Islet of Langerhans (tissue), 1 donor: ENCODE results near the gene BGN.

Experiments
- FAIRE-seq: peaks from one replicate; lab custom pipeline; 2011; peaks lifted over from hg19 to GRCh38; lab: Jason Lieb, UNC

The BGN gene

DNA sequence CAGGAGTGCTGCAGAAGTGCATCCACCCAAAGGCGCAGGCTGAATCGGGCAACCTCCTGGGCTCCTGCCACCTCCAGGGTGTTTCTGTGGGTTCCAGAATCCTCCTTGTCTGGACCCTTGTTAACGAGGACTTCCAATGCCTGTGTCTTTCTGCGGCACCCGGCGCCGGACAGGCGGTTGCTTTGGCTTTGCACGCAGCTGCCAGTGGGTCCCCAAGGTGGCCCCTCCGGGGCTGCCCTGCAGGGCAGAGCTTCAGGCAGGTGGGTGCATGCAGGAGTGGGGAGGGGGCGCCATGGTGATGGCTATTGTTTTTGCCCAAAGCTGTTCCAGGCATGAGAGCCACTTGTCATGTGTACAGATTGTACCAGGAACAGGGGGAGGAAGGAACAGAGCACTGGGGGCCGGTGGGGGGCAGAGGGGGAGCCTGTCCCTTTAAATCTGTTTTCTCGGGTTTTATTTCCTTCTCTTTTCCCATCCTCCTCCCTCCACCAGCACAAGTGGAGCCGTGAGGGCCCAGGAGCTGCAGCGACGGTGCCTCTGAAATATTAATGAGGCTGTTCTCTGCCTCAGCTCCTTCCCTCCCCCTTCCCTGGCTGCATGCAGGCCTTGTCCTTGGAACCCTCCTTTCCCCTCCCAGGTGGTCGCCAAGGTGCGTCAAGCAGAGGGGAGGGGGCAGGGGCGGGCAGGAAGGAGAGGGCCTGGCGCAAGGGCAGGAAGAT lies 35.8 kb downstream of the BGN start:
- FAIRE-seq = no peak

DNA sequence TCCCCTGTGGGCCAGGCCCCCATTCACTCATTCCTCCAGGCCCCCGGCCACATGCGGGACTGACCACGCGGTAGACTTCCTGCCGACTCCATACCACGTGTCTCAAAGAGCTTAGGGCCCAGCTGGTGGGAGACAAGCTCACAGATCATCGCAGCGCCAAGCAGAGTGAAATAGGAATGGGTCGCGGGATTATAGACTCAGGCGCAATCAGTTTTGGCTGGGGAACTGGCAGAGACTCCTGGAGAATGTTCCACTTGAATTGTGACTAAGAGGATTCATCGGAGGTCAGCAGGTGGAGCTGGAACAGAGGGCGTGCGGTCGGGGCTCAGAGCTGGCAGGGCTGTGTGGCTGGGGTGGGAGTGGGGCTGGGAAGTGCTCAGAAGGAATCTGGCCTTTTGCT lies 38.3 kb downstream of the BGN start:
- FAIRE-seq = no peak

DNA sequence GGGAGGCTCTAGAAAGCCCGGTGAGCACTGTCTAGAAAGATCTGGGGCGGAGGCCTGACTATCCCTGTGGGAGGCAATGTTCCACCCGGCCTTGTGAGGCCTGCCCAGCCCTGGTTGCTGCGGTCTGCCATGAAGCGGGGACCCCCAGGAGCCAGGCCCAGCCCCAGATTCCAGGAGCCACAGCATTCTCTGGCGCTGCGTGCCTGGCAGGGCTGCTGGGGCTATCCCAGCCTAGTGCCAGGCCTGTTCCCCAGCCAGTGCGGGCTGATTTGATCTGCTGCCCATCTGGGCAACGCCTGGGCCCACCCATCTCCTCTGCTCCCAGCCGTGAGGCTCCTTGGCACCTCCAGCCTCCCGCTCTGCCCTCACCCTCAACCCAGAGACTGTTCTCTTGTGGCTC lies 42.3 kb downstream of the BGN start:
- FAIRE-seq = no peak

DNA sequence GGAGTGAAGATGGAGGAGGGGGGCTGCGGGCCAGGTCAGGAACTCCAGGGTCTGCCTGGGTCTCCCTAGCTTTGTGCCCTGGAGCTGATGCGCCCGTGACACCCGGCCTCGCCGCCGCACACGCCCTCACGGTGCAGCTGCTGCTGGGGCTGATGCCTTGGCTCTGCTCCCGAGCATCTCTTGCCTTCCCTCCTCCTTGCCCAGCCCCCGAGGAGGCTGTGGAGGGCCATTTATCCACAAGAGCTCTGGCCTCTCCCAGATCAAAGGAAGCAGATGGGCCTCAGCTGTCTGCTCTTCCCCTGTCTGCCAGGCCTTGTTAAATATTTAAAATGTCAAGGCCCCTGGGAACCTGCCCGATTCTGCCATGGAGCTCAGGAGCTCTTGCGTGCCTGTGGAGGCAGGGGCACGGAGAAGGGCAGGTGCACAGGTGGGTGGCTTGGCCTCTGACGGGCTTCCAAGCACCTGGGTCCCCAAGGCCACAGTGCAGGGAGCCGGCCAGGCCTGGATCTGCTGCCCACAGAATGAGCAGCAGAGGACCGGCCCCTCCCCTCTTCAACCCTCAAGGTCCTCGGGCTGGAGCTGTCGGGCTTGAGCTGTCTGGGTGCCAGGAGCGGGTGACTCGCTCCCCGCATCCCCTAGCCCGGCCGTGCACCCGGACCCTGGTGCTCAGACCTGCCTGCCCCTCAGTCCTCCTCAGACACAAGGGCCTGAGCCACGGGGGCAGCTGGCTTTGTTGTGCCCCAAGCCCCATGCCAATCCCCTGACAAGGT lies 42.9 kb downstream of the BGN start:
- no peak for FAIRE-seq

DNA sequence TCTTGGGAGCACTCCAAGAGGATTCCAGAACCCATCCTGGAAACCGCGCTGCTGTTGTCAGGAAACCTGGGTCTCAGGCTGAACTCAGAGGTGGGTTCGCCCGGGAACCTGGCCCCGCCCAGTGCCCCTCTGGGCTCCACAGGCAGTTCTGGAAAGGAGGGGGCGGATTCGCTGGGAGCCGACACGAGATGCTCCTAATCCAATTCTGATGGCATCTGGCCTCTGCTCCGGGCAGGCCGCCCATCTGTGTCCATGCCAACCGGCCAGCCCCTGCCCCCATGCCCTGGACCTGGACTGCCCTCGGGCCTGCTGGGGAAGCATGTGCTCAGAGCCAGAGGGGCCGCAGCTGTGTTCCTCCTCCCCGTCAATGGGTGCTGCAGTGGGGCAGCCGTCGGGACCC lies 43.6 kb downstream of the BGN start:
- FAIRE-seq = no peak

DNA sequence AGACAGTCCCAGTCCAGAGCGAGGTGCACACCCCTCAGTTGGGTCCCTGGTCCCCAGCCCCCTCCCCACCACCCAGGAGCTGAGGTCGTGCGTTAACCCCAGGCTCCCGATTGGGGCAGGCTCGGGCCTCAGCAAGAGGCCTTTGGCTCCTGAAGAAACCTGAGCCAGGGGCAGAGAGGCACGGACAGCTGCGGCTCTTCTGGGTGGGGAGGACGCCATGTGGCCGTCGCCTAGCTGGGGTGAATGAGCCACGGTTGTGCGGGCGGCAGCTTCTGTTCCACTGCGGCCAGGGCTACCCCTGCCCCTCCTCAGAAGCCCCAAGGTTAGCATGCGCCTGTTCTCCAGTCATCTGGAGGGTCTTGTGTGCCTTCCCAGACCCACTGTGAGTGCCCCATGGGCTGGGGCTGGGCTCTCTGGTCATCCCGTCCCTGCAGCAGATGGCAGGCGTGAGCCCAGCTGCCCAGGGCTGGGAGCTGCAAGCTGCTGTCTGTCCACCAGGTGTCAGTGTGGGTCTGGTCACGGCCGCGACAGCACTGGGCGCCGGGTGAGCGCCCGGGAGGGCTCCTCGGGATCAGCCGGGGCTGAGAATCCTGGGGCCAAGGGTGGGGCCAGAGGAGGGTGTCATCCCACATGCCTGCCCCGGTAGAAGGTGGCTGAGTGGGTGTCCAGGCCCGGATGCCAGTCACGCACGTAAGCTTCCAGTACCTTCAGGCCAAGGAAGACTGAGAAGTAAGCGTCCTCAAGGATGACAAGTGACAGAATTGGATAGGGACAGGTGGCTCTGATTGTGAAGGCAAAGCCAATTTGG lies 44.6 kb downstream of the BGN start:
- FAIRE-seq = no peak

DNA sequence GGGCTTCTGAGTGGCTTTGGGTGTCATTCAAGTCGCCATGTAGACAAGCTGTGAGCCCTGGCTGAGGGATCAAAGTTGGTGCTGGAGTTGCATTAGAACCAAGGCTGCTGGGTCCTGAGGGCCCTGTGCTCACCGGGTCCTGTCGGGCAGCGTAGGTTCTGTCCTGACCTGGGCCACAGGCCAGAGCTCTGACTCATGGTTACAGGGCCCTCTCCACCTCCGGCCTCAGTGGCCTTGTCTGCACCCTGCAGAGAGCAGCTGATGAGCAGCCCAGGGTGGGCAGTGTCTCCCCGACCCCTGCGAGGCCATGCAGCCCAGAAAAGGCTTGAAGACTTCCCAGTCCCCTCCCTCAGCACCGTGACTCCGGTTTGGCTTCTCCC lies 45.2 kb downstream of the BGN start:
- FAIRE-seq = no peak

DNA sequence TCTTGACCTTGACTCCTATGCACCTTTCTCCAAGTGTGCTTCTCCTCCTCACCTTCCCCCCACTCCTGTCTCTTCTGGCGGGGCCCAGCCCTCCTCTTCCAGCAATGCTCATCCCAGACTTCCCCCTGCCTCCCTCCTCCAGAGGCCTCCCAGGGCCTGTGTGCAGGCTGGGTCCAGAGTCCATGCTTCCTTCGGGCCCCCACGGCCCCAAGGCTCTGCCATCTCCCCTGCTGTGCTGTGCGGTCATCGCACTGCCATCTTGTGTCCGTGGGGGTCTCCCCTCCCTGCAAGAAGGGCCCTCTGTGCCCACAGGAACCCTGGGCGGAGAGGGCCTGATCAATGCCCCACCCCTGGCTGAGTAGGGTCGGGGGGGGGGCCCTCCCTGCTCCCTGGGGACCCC lies 49.9 kb downstream of the BGN start:
- FAIRE-seq = no peak

DNA sequence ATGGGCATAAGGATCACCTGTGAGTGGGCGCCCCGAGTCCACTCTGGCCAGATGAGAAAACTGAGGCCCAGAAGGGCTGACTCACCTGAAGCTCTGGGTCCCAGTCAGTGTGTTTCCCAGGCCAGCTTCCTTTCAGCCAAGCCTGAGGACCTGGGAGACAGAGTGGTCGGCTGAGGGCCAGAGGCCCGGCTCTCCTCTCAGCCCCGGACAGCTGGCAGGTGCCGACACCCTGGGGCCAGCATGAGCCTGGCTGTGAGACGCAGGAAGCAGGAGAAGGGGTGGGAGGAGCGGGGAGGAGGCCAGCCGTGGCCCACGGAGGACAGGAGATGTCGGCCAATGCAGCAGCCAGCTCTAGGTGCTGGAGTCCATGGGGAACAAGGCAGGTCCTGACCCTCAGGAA lies 51.6 kb downstream of the BGN start:
- no peak for FAIRE-seq

DNA sequence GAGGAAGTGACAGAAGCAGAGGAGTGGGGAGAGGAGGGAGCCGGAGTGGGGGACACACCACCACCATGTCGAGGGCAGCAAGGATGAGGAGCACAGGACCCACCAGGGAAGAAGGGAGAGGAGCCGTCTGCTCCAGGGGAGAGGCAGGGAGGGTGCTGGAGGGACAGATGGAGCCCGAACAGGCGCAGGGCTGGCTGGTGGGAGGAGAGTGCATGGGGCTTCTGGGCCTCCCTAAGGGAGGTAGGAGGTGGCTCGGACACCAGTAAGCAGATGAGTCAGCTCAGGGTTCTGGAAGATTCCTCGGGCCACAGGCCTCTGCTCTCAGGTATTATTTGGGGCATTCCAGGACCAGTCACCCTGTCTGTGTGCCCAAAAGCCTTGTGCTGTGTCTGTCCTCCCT lies 52.4 kb downstream of the BGN start:
- no peak for FAIRE-seq

DNA sequence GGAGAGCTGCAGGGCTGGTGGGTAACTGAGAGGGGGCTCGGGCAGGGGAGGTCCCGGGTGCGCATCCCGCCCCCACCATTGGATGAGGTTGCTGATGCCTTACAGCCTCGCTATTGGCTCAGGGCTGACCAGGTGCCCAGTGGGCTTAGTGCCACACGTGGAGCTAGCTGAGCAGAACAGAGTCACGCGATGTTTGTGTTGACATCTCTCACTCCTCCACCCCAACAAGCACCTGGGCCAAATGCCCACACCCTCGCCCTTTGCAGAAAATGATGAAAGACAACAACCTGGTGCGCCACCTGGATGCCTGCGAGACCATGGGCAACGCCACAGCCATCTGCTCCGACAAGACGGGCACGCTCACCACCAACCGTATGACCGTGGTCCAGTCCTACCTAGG lies 54.5 kb downstream of the BGN start:
- FAIRE-seq = no peak

DNA sequence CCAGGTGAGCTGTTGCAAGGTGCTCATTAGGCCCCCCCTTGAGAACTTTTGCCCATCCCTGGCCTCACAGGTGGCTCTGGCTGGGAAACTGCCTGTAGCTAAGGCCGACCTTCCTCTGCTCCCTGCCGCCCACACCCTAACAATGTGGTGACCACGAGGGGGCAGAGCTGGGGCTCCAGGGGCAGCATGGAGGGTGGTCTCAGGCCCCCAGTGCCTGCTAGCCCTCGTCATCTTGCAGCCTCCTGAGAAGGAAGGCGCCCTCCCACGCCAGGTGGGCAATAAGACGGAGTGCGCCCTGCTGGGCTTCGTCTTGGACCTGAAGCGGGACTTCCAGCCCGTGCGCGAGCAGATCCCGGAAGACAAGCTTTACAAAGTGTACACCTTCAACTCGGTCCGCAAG lies 55.0 kb downstream of the BGN start:
- FAIRE-seq = no peak

DNA sequence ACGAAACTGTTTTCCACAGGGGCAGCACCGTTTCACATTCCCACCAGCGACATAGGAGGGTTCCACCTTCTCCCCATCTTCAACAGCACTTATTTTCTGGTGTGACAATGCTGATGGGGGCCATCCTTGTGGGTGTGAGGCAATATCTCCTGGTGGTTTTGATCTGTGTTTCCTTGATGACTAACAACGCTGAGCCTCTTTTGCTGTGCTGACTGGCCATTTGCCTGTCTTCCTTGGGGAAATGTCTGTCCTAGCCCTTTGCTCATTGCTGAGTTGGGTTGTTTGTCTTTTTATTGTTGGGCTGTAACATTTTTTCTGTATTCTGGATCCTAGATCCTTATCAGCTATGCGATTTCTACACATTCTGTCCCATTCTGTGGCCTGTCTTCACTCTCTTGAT lies 56.4 kb downstream of the BGN start:
- FAIRE-seq = no peak

DNA sequence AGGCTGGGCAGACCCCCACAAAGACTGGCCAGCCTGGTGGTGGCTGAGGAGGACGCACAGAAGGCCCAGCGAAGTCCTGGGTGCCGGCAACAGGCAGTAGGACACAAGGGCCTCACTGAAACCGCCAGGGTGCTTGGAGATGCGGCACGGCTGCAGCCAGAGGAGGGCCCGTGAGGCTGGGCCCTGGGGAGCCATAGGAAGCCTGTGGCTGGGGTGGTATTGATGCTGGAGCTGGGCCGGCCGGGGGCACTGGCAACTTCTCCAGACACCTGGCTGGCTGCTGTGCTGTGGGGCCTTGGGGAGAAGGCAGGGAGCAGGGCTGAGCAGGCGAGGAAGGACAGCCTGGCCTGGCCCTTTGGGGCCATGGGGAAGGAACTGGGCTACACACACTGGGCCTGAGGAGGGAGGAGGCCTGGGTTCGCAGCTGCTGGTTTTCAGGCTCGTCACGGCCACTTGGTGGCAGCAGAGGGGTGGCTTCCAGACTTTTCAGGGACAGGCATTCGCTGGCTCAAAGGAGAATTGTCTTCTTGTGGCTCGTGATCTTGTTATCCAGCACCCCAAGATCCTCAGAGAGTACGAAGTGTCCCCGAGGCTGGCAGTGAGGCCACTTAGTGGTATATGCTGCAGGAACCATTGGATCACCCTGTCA lies 59.9 kb downstream of the BGN start:
- FAIRE-seq = no peak

DNA sequence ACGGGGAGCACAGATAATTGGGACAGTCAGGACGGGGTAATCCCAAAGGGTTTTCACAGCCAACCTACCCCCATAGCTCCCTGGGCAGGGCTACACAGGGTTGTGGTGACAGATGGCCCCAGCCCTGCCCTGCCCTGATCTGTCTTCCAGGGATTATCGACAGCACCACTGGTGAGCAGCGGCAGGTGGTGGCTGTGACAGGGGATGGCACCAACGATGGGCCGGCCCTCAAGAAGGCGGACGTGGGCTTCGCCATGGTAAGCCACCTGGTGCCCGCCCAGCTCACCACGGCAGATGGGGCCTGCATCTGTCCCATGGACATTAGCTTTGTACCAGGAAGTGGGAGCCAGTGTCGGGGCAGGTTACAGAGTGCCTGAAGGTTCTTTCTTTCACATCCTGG lies 62.0 kb downstream of the BGN start:
- no peak for FAIRE-seq

DNA sequence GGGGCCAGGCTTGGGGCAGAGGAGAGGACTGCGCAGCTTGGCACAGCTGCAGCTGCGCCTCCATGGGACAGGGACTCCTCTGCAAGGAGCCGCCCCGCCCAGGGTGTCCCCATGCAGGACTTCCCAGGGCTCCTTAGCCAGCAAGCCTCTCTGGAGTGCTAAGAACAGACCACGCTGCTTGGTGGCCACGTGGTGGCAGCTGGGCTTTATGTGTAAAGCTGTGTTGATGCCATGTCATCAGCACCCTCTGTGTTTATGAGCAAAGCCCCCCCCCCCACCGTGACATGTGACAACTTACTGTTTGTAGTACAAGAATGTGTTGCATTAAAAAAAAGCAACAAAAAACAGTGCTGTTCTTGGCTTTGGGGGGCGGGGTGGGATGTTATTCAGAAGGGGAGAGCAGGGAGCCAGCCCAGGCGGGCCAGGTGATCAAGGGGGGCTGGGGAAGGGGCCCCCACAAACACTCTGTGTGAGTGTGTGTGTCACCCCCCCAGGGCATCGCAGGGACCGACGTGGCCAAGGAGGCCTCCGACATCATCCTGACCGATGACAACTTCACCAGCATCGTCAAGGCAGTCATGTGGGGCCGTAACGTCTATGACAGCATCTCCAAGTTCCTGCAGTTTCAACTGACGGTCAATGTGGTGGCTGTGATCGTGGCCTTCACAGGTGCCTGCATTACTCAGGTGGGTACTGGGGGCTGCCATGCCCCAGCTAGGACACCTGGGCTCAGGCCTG lies 63.0 kb downstream of the BGN start:
- no peak for FAIRE-seq
